HL-60 (cell line): ENCODE results near the gene DDX5.

Source experiments
- CTCF ChIP-seq: IDR thresholded peaks from one replicate; pipeline ENCODE4 v1.5.1; 2011; ENCODE audit warnings: low read length, control low read depth, inconsistent platforms; ENCODE audit not compliant: insufficient read depth
- GABPA ChIP-seq: IDR thresholded peaks from 2 replicates; pipeline ENCODE4 v1.6.1; 2012; ENCODE audit warnings: low read depth
- POLR2AphosphoS5 ChIP-seq: IDR thresholded peaks from 2 replicates; pipeline ENCODE4 v1.6.1; 2012; ENCODE audit warnings: low read depth

DNA sequence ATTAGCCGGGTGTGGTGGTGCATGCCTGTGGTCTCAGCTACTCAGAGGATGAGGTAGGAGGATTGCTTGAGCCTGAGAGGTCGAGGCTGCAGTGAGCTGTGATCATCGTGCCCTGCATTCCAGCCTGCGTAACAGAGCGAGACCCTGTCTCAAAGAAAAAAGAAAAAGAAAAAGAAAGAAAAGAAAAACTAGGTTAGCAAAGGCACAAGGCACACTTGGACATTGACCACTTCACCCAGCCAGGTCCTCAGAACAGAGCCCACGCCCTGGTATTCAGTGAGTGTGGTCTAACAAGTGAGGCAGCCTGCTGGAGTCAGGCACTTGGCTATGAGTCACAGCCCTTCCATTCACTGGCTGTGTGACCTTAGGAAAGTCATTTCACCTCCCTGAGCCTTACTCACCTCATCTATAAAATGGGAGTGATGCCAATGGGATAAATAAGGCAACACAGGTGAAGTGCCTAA is 46.8 kb downstream of the DDX5 start:
- no peak for TF ChIP-seq CTCF
- no peak for TF ChIP-seq GABPA
- TF ChIP-seq POLR2AphosphoS5 = no peak
